HepG2 (cell line): ENCODE data around the gene KANSL1L. TPM values are rescaled to one million over a fixed set of nuclear protein-coding genes. Genes with fewer than 3 reads are reported as not detected.

ENCODE experiments used
- CBFB ChIP-seq: sonication (generic); formaldehyde crosslinking; IDR thresholded peaks from 2 replicates; pipeline ENCODE4 v1.4.0; 2020; ENCODE audit warnings: missing genetic modification reagents
- CHD4 ChIP-seq: fragments of 200-600 bp; sonication (generic); IDR thresholded peaks from 2 replicates; pipeline ENCODE4 v1.7.0; 2017; ENCODE audit warnings: mild to moderate bottlenecking, low read length, borderline replicate concordance
- CREB1 ChIP-seq, 2 experiments: fragments of 450-650 bp in 1 of 2; IDR thresholded peaks; 2 replicates each; pipeline ENCODE4 v1.6.1; 2016 to 2017; ENCODE audit warnings: control low read depth in 1 of 2, mild to moderate bottlenecking in 1 of 2, missing compliant biosample characterization in 1 of 2, missing genetic modification characterization in 1 of 2
- EED ChIP-seq: sonication (generic); formaldehyde crosslinking; IDR thresholded peaks from 2 replicates; pipeline ENCODE4 v1.5.0; 2020; ENCODE audit warnings: mild to moderate bottlenecking, missing genetic modification reagents
- ERF ChIP-seq: IDR thresholded peaks from 2 replicates; pipeline ENCODE4 v1.6.1; 2018; ENCODE audit warnings: missing biosample characterization, missing genetic modification reagents
- ETV5 ChIP-seq: IDR thresholded peaks from 2 replicates; pipeline ENCODE4 v1.6.1; 2018; ENCODE audit warnings: missing biosample characterization, missing genetic modification reagents, inconsistent platforms, borderline replicate concordance
- HOXD1 ChIP-seq: sonication (generic); formaldehyde crosslinking; IDR thresholded peaks from 2 replicates; pipeline ENCODE4 v1.5.0; 2020; ENCODE audit warnings: missing genetic modification reagents
- LCORL ChIP-seq, 2 experiments: fragments of 450-650 bp in 1 of 2; sonication (generic) in 1 of 2; formaldehyde crosslinking in 1 of 2; IDR thresholded peaks; 2 replicates each; pipeline versions ENCODE4 v1.5.0 to v1.6.1; 2017 to 2020; ENCODE audit warnings: antibody characterized with exemption in 1 of 2, missing genetic modification reagents in 1 of 2
- MTF1 ChIP-seq: sonication (generic); formaldehyde crosslinking; IDR thresholded peaks from 2 replicates; pipeline ENCODE4 v1.5.0; 2020; ENCODE audit warnings: missing genetic modification reagents
- MXI1 ChIP-seq: IDR thresholded peaks from 3 replicates; pipeline ENCODE4 v1.6.1; 2012; ENCODE audit warnings: low read depth, low read length, inconsistent platforms, borderline replicate concordance
- NR2F6 ChIP-seq, 2 experiments: IDR thresholded peaks; 2 replicates each; pipeline ENCODE4 v1.6.1; 2016; ENCODE audit warnings: antibody characterized with exemption in 1 of 2, mild to moderate bottlenecking in 1 of 2
- PRMT3 ChIP-seq: sonication (generic); formaldehyde crosslinking; IDR thresholded peaks from 2 replicates; pipeline ENCODE4 v1.8.1; 2022; ENCODE audit warnings: low read depth, mild to moderate bottlenecking, moderate library complexity, missing genetic modification reagents, borderline replicate concordance
- RFXANK ChIP-seq: IDR thresholded peaks from 2 replicates; pipeline ENCODE4 v1.6.1; 2016
- SMC3 ChIP-seq: IDR thresholded peaks from 2 replicates; pipeline ENCODE4 v1.6.1; 2011; ENCODE audit warnings: low read length, improper control_type of control experiment
- SMYD3 ChIP-seq: sonication (generic); formaldehyde crosslinking; IDR thresholded peaks from 2 replicates; pipeline ENCODE4 v1.8.1; 2023; ENCODE audit warnings: mild to moderate bottlenecking, missing genetic modification reagents
- STAT5B ChIP-seq: sonication (generic); formaldehyde crosslinking; IDR thresholded peaks from 2 replicates; pipeline ENCODE4 v1.4.0; 2020; ENCODE audit warnings: missing genetic modification reagents
- ZBTB8A ChIP-seq: sonication (generic); formaldehyde crosslinking; IDR thresholded peaks from 2 replicates; pipeline ENCODE4 v1.4.0; 2020; ENCODE audit warnings: mild to moderate bottlenecking, low read depth, missing genetic modification reagents, borderline replicate concordance
- ZNF282 ChIP-seq: fragments of 450-650 bp; IDR thresholded peaks from 2 replicates; pipeline ENCODE4 v1.6.1; 2018; ENCODE audit not compliant: partially characterized antibody
- ZNF296 ChIP-seq: sonication (generic); formaldehyde crosslinking; conservative IDR thresholded peaks from 2 replicates; pipeline ENCODE4 v1.5.0; 2020; ENCODE audit warnings: mild to moderate bottlenecking, missing genetic modification reagents
- ZNF557 ChIP-seq: sonication (generic); formaldehyde crosslinking; IDR thresholded peaks from 2 replicates; pipeline ENCODE4 v1.4.0; 2020; ENCODE audit warnings: missing genetic modification reagents
- polyA plus RNA-seq, 8 experiments: library from polyadenylated mRNA; depleted of rRNA in 3 of 8; stranded (reverse) in 7 of 8; unstranded in 1 of 8; fragments of >200 nt; fragmentation: Illumina TruSeq in 4 of 8; extraction: Trizol in 4 of 8; gene quantifications; 2 replicates each; pipeline versions ENCODE4 v1.2.1 to v1.2.3, GENCODE V29; 2011 to 2016; ENCODE audit warnings: low read depth in 4 of 8, missing spikeins in 1 of 8, mixed read lengths in 1 of 8; ENCODE audit not compliant: insufficient read depth in 1 of 8
- total RNA-seq, 5 experiments: library from RNA; depleted of rRNA; stranded (reverse); fragments of >200 nt; fragmentation: Illumina TruSeq; extraction: Trizol; gene quantifications; 2 replicates each; pipeline ENCODE4 v1.2.3, GENCODE V29; 2016; ENCODE audit warnings: low read depth in 1 of 5
- TF ChIP-seq, protein P1 (sequence below): sonication (generic); formaldehyde crosslinking; IDR thresholded peaks from 2 replicates; pipeline ENCODE4 v1.4.0; 2020; ENCODE audit warnings: missing genetic modification reagents, borderline replicate concordance
- TF ChIP-seq, protein P2 (sequence below): sonication (generic); formaldehyde crosslinking; IDR thresholded peaks from 2 replicates; pipeline ENCODE4 v1.5.0; 2020; ENCODE audit warnings: mild to moderate bottlenecking, missing genetic modification reagents
- TF ChIP-seq, protein P3 (sequence below): sonication (generic); formaldehyde crosslinking; IDR thresholded peaks from 2 replicates; pipeline ENCODE4 v1.4.0; 2020; ENCODE audit warnings: missing genetic modification reagents, borderline replicate concordance

The KANSL1L gene
- total and polyA plus RNA-seq, 2 of the 13 experiments (the other 11 are each of a cell fraction or from before 2014, with no cell fraction given) = 5.4 to 10.3 TPM

DNA sequence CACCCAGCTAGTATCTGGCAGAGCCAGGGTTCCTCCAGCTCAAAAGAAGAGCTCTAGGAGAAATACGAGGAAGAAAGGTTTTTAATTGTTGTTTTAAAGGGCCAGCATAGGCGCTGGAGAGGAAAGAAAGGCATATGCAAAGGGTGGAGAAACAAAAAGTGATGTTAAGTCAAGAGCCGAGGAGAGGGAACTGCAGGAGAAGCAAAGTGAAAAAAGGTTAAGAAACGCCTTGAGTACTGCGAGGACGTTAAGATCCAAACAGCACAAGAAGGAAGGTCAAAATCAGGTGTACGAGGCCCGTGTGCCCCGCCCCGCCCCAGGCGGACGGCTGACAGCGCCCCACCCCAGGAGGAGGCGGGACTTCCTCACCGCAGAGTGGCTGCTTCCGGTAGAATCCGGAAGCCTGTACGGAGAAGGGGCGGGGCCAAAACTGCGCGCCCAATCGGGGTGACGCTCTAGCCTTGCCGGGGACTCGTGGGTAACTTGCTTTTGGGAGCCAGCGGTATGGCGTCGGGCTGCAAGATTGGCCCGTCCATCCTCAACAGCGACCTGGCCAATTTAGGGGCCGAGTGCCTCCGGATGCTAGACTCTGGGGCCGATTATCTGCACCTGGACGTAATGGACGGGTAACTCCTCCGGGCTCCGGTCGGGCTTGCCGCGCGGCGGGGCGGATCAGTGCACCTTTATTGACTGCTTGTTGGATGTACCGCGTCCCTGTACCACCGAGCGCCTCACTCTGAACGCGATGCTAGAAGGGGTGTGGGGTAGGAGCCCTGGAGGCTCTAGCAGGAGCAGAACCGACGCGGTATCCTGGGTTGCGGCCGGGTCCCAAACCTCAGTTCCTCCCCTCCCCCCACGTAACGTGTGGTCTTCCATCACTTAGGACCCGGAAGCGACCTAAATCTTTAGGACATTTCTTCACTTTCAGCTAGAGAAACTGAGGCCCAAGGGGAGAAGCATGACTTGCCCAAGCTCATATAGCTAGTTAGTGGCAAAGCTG is 168.8 kb downstream of the KANSL1L start, which contains the start of gene RPE (continued):
- TF ChIP-seq, protein P1, sequence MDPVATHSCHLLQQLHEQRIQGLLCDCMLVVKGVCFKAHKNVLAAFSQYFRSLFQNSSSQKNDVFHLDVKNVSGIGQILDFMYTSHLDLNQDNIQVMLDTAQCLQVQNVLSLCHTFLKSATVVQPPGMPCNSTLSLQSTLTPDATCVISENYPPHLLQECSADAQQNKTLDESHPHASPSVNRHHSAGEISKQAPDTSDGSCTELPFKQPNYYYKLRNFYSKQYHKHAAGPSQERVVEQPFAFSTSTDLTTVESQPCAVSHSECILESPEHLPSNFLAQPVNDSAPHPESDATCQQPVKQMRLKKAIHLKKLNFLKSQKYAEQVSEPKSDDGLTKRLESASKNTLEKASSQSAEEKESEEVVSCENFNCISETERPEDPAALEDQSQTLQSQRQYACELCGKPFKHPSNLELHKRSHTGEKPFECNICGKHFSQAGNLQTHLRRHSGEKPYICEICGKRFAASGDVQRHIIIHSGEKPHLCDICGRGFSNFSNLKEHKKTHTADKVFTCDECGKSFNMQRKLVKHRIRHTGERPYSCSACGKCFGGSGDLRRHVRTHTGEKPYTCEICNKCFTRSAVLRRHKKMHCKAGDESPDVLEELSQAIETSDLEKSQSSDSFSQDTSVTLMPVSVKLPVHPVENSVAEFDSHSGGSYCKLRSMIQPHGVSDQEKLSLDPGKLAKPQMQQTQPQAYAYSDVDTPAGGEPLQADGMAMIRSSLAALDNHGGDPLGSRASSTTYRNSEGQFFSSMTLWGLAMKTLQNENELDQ (CRISPR knock-in tag) = no peak
- TF ChIP-seq EED (CRISPR knock-in tag) (peak; percentile 38; the same call in 1 of the 2 replicates), STAT5B (no peak), MXI1 (peak; percentile 76; the same call in 1 of the 3 replicates), ZNF282 (no peak), CBFB (CRISPR knock-in tag) (peak; percentile 69), SMC3 (no peak), LCORL (IDR thresholded peaks at IDR 0.05) (peak; percentile 82; the same call in 1 of the 2 replicates), LCORL (CRISPR knock-in tag; IDR thresholded peaks at IDR 0.05) (peak; percentile 79), SMYD3 (CRISPR knock-in tag) (0 out of 2 replicates have a peak, but pooled peaks have one; percentile 62), ZNF557 (CRISPR knock-in tag) (no peak), ZBTB8A (CRISPR knock-in tag) (0 out of 2 replicates have a peak, but pooled peaks have one; percentile 54), ETV5 (CRISPR knock-in tag) (peak; percentile 51; the same call in 1 of the 2 replicates), ZNF296 (CRISPR knock-in tag) (no peak), MTF1 (CRISPR knock-in tag) (no peak), ERF (CRISPR knock-in tag) (peak; percentile 69), HOXD1 (CRISPR knock-in tag) (peak; percentile 78), PRMT3 (CRISPR knock-in tag) (no peak), NR2F6 (IDR thresholded peaks at IDR 0.05) (no peak), NR2F6 (CRISPR knock-in tag; IDR thresholded peaks at IDR 0.05) (peak; percentile 42; the same call in 1 of the 2 replicates), CREB1 (IDR thresholded peaks at IDR 0.05) (peak; percentile 67), CREB1 (CRISPR knock-in tag; IDR thresholded peaks at IDR 0.05) (peak; percentile 78), CHD4 (no peak), RFXANK (CRISPR knock-in tag) (no peak)
- TF ChIP-seq, protein P2, sequence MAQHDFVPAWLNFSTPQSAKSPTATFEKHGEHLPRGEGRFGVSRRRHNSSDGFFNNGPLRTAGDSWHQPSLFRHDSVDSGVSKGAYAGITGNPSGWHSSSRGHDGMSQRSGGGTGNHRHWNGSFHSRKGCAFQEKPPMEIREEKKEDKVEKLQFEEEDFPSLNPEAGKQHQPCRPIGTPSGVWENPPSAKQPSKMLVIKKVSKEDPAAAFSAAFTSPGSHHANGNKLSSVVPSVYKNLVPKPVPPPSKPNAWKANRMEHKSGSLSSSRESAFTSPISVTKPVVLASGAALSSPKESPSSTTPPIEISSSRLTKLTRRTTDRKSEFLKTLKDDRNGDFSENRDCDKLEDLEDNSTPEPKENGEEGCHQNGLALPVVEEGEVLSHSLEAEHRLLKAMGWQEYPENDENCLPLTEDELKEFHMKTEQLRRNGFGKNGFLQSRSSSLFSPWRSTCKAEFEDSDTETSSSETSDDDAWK (CRISPR knock-in tag) = no peak
- TF ChIP-seq, protein P3, sequence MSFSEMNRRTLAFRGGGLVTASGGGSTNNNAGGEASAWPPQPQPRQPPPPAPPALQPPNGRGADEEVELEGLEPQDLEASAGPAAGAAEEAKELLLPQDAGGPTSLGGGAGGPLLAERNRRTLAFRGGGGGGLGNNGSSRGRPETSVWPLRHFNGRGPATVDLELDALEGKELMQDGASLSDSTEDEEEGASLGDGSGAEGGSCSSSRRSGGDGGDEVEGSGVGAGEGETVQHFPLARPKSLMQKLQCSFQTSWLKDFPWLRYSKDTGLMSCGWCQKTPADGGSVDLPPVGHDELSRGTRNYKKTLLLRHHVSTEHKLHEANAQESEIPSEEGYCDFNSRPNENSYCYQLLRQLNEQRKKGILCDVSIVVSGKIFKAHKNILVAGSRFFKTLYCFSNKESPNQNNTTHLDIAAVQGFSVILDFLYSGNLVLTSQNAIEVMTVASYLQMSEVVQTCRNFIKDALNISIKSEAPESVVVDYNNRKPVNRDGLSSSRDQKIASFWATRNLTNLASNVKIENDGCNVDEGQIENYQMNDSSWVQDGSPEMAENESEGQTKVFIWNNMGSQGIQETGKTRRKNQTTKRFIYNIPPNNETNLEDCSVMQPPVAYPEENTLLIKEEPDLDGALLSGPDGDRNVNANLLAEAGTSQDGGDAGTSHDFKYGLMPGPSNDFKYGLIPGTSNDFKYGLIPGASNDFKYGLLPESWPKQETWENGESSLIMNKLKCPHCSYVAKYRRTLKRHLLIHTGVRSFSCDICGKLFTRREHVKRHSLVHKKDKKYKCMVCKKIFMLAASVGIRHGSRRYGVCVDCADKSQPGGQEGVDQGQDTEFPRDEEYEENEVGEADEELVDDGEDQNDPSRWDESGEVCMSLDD (CRISPR knock-in tag) = no peak
